SIG-M5 (cell line): Measurements from ENCODE around the gene TBC1D14.

Experiments used
- DNase-seq: peaks from one replicate; lab custom pipeline; 2025; lab: John Stamatoyannopoulos, UW

Gene TBC1D14

GRCh38 chr4:6953751-6954380 lies 44.2 kb downstream of the TBC1D14 start:
- no peak for DNase-seq

GRCh38 chr4:6955261-6955911 lies 45.8 kb downstream of the TBC1D14 start:
- DNase-seq: no peak

GRCh38 chr4:6956087-6956433 lies 46.4 kb downstream of the TBC1D14 start:
- no peak for DNase-seq

- DNase-seq: no peak
Observed at GRCh38 chr4:6956434-6957147, 47.0 kb downstream of the TBC1D14 start.

GRCh38 chr4:6957148-6957520 lies 47.5 kb downstream of the TBC1D14 start:
- no peak for DNase-seq

GRCh38 chr4:6957994-6958393 lies 48.4 kb downstream of the TBC1D14 start:
- DNase-seq: no peak

GRCh38 chr4:6959261-6959660 lies 49.6 kb downstream of the TBC1D14 start:
- DNase-seq: no peak

GRCh38 chr4:6960154-6960553 lies 50.5 kb downstream of the TBC1D14 start:
- DNase-seq: no peak

- no peak for DNase-seq
Observed at GRCh38 chr4:6960628-6961412, 51.2 kb downstream of the TBC1D14 start.

- DNase-seq: no peak
Observed at GRCh38 chr4:6961496-6962210, 52.0 kb downstream of the TBC1D14 start.

GRCh38 chr4:6962211-6963041 lies 52.8 kb downstream of the TBC1D14 start:
- no peak for DNase-seq

- no peak for DNase-seq
Observed at GRCh38 chr4:6963139-6963611, 53.5 kb downstream of the TBC1D14 start.

- DNase-seq: no peak
Observed at GRCh38 chr4:6964858-6965257, 55.2 kb downstream of the TBC1D14 start.

GRCh38 chr4:6965329-6965728 lies 55.7 kb downstream of the TBC1D14 start:
- DNase-seq: no peak

- DNase-seq: no peak
Observed at GRCh38 chr4:6967846-6968340, 58.3 kb downstream of the TBC1D14 start.

- DNase-seq: no peak
Observed at GRCh38 chr4:6968496-6968895, 58.9 kb downstream of the TBC1D14 start.

- no peak for DNase-seq
Observed at GRCh38 chr4:6969826-6970800, 60.5 kb downstream of the TBC1D14 start.

- DNase-seq: no peak
Observed at GRCh38 chr4:6971536-6972374, 62.1 kb downstream of the TBC1D14 start.

GRCh38 chr4:6972375-6972650 lies 62.7 kb downstream of the TBC1D14 start:
- DNase-seq: no peak
